Fibroblast of skin of right biceps (primary cell): Measurements from ENCODE around the gene GNL1.

ENCODE experiments used
- DNase-seq: peaks from one replicate; pipeline ENCODE4 v3.0.0-alpha.2; 2013

The GNL1 gene

DNA sequence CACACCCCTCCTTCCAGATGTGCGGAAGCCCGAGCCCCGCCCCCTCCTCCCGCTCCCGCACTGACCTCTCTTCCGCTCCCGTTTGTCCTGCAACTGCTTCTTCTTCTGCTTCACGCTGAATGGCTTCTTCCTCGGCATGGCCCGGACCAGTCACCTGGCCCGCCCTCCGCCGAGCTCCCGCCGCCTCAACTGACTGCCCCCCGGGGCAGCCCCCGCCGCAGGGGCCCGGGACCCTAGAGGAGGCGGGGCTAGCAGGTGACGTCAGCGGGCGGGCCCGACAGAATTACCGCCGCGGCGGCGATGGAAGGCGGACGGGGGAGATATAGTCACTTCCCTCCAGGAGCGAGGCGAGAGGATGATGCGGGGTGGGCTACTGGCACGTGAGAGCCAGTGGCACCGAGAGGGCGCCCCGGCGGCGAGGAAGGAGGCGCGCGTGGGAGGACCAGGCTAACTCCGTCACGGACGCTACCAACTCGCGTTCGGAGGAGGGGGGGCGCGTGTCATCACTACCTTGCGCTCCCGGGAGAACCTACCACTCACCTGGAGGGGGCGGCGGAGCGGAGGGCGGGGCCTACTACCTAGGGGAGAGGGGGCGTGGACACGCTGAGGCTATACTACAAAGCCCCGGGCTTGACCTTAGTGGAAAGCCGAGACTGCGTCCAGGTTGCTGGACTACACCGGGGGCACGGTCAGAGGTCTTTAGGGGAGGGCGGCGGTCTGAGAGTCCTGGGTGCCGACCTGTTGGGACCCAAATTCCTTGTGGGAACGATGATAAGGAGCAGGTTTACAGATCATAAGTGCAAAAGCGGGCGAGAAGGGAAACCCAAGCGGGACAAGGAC, at the start of gene GNL1:
TSS of gene GNL1 (minus strand) at position 424 of the 840 bp plus-strand sequence. CDS start at position 138, 286 bp downstream.
- peak; percentile 88 for DNase-seq

DNA sequence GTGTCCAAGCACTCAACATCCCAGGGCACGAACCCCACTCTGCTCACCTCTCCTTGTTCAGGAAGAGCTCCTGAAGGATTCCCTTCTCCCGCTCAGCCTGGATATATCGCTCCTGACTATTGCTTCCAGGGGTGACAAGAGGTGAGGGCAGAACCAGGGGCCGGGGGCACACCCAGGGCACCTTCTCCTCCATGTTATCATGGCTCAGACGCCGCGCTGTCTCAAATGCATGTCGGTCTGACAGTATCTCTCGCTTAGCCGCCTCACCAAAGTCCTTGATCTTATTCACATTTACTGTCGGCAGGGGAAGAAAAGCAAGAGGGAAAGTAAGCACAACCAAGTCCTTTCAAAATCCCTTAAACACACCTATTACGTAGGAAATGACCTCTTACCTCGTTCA, 47.7 kb upstream of the GNL1 start:
- no peak for DNase-seq

- DNase-seq, result no peak
Measured at GRCh38 chr6:30601815-30602641, 45.7 kb upstream of the GNL1 start.

DNA sequence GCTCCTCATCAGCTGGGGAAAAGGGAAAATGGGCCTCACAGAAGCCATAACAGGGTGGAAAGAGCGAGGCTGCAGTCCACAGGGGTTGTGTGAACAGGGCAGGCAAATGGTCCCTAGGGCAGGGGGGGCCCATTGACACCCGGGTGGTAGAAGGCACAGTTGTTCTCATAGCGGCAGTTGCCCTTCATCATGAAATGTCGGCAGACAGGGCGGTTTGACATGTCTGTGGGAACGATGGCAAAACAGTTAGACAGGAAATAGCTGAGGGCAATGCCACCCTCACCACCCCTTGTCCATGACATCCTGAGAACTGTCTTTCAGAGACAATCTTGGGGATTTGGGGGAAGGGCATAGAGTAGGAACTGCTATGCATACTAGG, 45.1 kb upstream of the GNL1 start:
- no peak for DNase-seq

GRCh38 chr6:30600451-30600961, 44.2 kb upstream of the GNL1 start:
- no peak for DNase-seq

- no peak for DNase-seq
Measured at GRCh38 chr6:30599625-30600324, 43.5 kb upstream of the GNL1 start.

- DNase-seq, result no peak
Measured at GRCh38 chr6:30598912-30599624, 42.8 kb upstream of the GNL1 start.

GRCh38 chr6:30597315-30598144, 41.2 kb upstream of the GNL1 start:
- peak; percentile 72 for DNase-seq

DNA sequence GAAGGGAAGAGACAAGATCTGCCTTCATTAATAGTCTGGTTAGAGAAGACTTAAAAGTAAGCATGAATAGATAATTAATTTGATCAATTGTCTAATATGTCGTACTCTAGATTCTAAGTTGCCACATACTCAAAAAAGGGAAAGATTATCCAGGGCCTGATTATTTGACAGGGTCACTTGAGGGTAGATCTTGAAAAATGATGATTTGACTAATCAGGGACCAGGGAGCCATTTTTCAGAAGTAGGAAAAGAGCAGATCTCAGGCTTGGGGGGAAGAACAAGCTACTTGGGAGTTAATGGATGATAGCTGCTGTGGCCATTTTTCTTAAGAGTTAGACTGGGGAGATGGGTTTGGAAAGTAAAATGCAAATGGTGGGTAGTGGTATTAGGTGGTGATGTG, 36.0 kb upstream of the GNL1 start:
- no peak for DNase-seq

GRCh38 chr6:30591008-30591407, 34.7 kb upstream of the GNL1 start:
- DNase-seq, result no peak

GRCh38 chr6:30590509-30590908, 34.2 kb upstream of the GNL1 start:
- DNase-seq, result no peak

DNA sequence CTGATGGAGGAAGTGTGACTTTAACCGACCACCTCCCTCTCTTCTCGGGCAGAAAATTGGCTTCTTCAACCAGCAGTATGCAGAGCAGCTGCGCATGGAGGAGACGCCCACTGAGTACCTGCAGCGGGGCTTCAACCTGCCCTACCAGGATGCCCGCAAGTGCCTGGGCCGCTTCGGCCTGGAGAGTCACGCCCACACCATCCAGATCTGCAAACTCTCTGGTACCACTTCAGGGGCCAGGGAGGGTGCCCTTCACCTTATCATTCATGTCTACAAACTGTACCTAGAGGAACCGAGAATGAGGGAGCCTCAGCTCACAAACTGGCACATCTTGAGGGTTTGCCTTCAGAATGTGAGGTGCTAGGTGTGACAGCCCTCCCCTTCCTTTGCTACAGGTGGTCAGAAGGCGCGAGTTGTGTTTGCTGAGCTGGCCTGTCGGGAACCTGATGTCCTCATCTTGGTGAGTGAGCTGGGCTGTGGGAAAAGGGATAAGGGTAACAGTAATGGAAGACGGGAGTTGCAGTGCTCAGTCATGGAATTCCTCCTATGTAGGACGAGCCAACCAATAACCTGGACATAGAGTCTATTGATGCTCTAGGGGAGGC, 33.6 kb upstream of the GNL1 start:
- no peak for DNase-seq

GRCh38 chr6:30583921-30584320, 27.6 kb upstream of the GNL1 start:
- DNase-seq, result no peak

DNA sequence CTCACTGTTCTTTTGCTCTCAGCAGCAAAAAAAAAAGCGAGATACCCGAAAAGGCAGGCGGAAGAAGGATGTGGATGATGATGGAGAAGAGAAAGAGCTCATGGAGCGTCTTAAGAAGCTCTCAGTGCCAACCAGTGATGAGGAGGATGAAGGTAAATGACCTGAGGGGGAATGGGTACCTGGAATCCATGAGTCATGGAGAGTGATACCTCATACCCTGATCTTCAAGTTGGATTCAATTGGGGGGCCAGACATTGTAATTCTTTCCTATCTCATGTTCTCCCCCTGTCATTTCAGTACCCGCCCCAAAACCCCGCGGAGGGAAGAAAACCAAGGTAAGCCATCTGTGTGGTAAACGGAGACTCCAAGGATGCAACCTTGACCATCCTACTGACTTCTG, 21.8 kb upstream of the GNL1 start:
- no peak for DNase-seq

DNA sequence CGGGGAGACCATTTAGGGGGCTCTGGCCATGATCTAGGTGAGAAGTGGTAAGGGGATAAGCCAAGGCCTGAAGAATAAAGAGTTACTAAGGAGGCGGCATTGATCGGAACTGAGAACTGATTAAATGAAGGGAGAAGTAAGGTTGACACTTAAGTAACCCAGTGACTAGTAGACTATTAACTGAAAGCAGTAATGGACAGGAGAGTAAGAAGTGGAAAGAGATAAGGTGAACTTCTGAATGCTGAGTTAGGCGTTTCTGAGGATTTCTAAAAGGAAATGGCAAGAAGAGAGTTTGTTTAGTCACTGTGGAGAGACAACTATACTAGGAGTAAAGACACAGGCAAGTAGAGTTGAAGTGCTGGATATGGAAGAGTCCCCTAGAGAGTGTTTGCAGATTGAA, 16.8 kb upstream of the GNL1 start:
- DNase-seq, result no peak

DNA sequence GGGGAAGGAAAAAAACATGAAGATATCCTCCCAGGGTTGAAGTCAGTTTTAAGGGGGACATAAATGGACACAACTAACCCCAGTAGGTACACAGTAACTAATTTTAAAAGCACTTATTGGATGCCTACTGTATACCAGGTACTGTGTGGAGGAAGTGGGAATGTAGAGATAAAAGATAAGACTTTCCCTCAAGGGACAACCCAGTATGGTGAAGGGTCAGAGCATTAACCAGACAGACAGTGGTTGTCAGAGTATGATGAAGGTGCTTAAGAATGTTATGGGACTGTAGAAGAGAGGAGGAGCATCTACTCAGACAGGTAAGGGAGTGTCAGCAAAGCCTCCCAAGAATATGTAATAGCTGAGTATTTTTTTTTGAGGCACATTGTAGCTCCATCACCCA, 15.9 kb upstream of the GNL1 start:
- no peak for DNase-seq

DNA sequence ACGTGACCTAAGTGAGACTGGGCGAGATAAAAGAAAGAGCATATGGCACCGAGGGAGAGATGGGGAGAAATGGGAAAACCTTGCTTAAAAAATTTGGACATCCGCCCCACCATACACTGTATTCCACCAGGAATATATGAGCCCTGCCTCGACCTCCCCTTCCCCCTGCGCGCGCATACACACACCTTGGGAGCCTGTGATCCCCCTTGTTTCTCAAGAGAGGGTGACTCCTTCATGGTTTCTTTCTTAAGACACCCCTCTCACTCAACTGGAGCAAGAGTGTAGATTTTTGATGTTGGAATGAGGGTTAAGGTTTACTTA, 15.4 kb upstream of the GNL1 start:
- DNase-seq, result no peak

DNA sequence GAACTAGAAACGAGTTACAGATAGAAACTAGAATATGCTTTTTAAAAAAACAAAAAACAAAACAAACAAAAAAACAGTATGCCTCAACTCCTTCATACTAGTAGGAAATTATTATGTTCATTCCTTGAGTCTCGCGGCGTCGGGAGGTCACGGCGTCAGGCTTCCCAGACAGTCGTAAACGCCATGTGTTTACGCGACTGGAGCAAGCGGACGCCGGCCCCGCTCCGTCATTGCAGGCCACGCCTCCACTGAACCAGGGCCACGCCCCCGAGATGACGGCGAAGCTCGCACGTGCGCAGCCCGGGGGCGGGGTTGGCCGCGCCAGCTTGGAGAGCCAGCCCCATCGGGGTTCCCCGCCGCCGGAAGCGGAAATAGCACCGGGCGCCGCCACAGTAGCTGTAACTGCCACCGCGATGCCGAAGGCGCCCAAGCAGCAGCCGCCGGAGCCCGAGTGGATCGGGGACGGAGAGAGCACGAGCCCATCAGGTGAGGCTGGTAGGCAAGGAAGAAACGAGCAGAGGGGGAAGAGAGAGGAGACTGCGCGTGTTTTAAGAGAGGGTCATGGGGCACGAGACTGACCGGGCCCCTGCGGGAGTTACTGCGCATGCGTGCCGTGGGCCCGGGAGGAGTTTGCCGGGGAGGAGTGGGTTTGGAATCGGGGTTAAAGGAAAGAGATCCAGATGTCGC, 14.9 kb upstream of the GNL1 start, which contains the start of gene ABCF1:
TSS of gene ABCF1 (plus strand) at position 368 of the 687 bp plus-strand sequence. CDS start at position 414, 46 bp downstream.
- DNase-seq, result peak; percentile 96

DNA sequence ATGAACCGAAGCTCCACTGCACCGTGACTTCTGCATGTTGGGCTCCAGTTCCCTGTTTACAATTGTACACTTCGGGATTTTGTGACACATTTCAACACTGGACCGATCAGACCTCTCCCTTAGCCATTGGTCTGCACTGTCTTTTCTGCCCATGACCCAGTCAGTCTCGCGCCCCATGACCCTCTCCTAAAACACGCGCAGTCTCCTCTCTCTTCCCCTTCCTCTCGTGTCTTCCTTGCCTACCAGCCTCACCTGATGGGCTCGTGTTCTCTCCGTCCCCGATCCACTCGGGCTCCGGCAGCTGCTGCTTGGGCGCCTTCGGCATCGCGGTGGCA, 14.4 kb upstream of the GNL1 start:
- DNase-seq, result no peak

DNA sequence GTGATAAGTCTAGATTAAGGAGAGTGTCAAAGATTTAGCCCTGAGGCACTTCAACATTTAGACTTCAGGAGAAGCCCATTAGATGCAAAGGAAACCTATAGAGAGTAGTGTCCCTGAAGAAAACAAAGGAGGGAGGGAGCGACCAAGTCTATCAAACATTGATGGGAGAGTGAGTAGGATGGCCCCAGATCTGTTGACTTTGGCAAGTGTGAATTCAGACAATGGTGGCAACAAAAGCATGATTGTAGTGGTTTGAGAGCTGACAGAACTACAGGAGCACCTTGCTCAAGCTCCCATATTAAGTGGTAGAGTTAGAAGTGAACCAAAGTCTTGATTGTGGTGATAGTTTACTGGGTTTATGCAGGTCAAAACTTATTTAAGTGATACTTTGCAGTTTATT, 14.0 kb upstream of the GNL1 start:
- no peak for DNase-seq

- DNase-seq, result no peak
Measured at GRCh38 chr6:30568245-30568644, 12.0 kb upstream of the GNL1 start.
